Hepatocyte (in vitro differentiated cells): Measurements from ENCODE around the gene LMOD1. TPM values are rescaled to one million over a fixed set of nuclear protein-coding genes. Genes with fewer than 3 reads are reported as not detected.
A peak's percentile ranks its signal among the peaks of the same experiment; 100 is the strongest.

Experiments
- DNase-seq: peaks from one replicate; pipeline ENCODE4 v3.0.0-alpha.2; 2016; ENCODE audit warnings: low spot score
- H2AFZ ChIP-seq: fragments of 200-600 bp; sonication (generic); 2 replicates; pipeline ENCODE4 v1.6.0; 2016; ENCODE audit warnings: antibody characterized with exemption, mild to moderate bottlenecking
- H3K27ac ChIP-seq: fragments of 200-600 bp; sonication (generic); 2 replicates; pipeline ENCODE4 v1.5.1; 2016; ENCODE audit warnings: mild to moderate bottlenecking
- H3K27me3 ChIP-seq: fragments of 200-600 bp; sonication (generic); 2 replicates; pipeline ENCODE4 v1.6.1; 2016
- H3K36me3 ChIP-seq: fragments of 200-600 bp; sonication (generic); replicated peaks from 2 replicates; pipeline ENCODE4 v1.5.1; 2016; ENCODE audit warnings: low read depth; ENCODE audit not compliant: insufficient read depth
- H3K4me1 ChIP-seq: fragments of 200-600 bp; sonication (generic); 2 replicates; pipeline ENCODE4 v1.5.1; 2016; ENCODE audit warnings: mild to moderate bottlenecking, moderate library complexity; ENCODE audit not compliant: insufficient read depth
- H3K4me2 ChIP-seq: fragments of 200-600 bp; sonication (generic); 2 replicates; pipeline ENCODE4 v1.6.0; 2016
- H3K4me3 ChIP-seq: fragments of 200-600 bp; sonication (generic); 2 replicates; pipeline ENCODE4 v1.5.1; 2016; ENCODE audit warnings: mild to moderate bottlenecking
- H3K79me2 ChIP-seq: fragments of 200-600 bp; sonication (generic); 2 replicates; pipeline ENCODE4 v1.6.0; 2017; ENCODE audit warnings: mild to moderate bottlenecking
- H3K9me2 ChIP-seq: fragments of 200-600 bp; sonication (generic); replicated peaks from 2 replicates; pipeline ENCODE4 v1.6.0; 2017; ENCODE audit warnings: mild to moderate bottlenecking; ENCODE audit not compliant: insufficient read depth
- H3K9me3 ChIP-seq: fragments of 200-600 bp; sonication (generic); 2 replicates; pipeline ENCODE4 v1.5.1; 2016; ENCODE audit warnings: low read depth, mild to moderate bottlenecking
- H4K20me1 ChIP-seq: fragments of 200-600 bp; sonication (generic); 2 replicates; pipeline ENCODE4 v1.6.0; 2016; ENCODE audit warnings: mild to moderate bottlenecking; ENCODE audit not compliant: insufficient read depth, poor library complexity, severe bottlenecking
- CTCF ChIP-seq: fragments of 200-600 bp; sonication (generic); IDR thresholded peaks from 2 replicates; pipeline ENCODE4 v1.5.1; 2016; ENCODE audit warnings: antibody characterized with exemption, mild to moderate bottlenecking; ENCODE audit not compliant: poor library complexity
- EZH2 ChIP-seq: fragments of 200-600 bp; sonication (generic); IDR thresholded peaks from 2 replicates; pipeline ENCODE4 v1.6.1; 2016; ENCODE audit warnings: antibody characterized with exemption, mild to moderate bottlenecking, borderline replicate concordance
- EZH2phosphoT487 ChIP-seq: fragments of 200-600 bp; sonication (generic); IDR thresholded peaks from one replicate; pipeline ENCODE4 v1.6.1; 2018; ENCODE audit warnings: antibody characterized with exemption, mild to moderate bottlenecking, low read depth, moderate library complexity; ENCODE audit not compliant: unreplicated experiment, severe bottlenecking
- WGBS: methylation state at CpG from one replicate; pipeline ENCODE4 v1.1.6; 2016; ENCODE audit warnings: low lambda C conversion rate; ENCODE audit errors: missing lambda C conversion rate; 5-methylcytosine and 5-hydroxymethylcytosine counted together
- polyA plus RNA-seq: library from polyadenylated mRNA; unstranded; fragments of >200 nt; fragmentation: Nextera tagmentation; extraction: Ambion mirVana; gene quantifications from 2 replicates; pipeline ENCODE4 v1.2.1, GENCODE V29; 2016
- total RNA-seq: library from RNA; depleted of rRNA; stranded (reverse); fragments of >200 nt; gene quantifications from 2 replicates; pipeline ENCODE4 v1.2.3, GENCODE V29; 2014

Gene LMOD1
- total and polyA plus RNA-seq, 2 experiments from 2014 or later, result 6.4 to 8.7 TPM

- peak within 1 kb of the TSS; percentile 99 for H3K4me3 ChIP-seq
- peak within 1 kb of the TSS; percentile 84 for H3K4me2 ChIP-seq
- H4K20me1 ChIP-seq, result peaks cover 16% of the 10 kb centered on the region
- DNase-seq, result peak; percentile 85
- TF ChIP-seq EZH2 (no peak), CTCF (peak; percentile 12), EZH2phosphoT487 (no peak)
- no peaks in the 10 kb centered on the region for H3K36me3 ChIP-seq
- no peaks in the 10 kb centered on the region for H3K27me3 ChIP-seq
- H2AFZ ChIP-seq, result peak within 1 kb of the TSS; percentile 66
- peaks cover 9% of the 10 kb centered on the region for H3K4me1 ChIP-seq
- H3K27ac ChIP-seq, result peak within 1 kb of the TSS; percentile 91
- under 1% methylated on average over 41 of the region's 80 CpGs for WGBS
- no peaks in the 10 kb centered on the region for H3K9me2 ChIP-seq
- peaks cover 42% of the 10 kb centered on the region for H3K79me2 ChIP-seq
- no peaks in the 10 kb centered on the region for H3K9me3 ChIP-seq
Observed at GRCh38 chr1:201982623-201983379, 36.5 kb upstream of the LMOD1 start, which contains the start of gene RNPEP. TSS of gene RNPEP (plus strand) at chr1:201982648. CDS start at chr1:201982667, 19 bp downstream.

GRCh38 chr1:201982082-201982622, 35.8 kb upstream of the LMOD1 start:
- DNase-seq, result peak; percentile 85
- Histone ChIP-seq H3K4me3 (peak overlapping the region; percentile 99), H3K27ac (peak overlapping the region; percentile 91), H3K4me1 (peaks cover 9% of the 10 kb centered on the region), H3K27me3 (no peaks in the 10 kb centered on the region), H3K79me2 (peaks cover 37% of the 10 kb centered on the region), H2AFZ (peak overlapping the region; percentile 66), H3K9me3 (no peaks in the 10 kb centered on the region), H3K4me2 (peak overlapping the region; percentile 84), H3K9me2 (no peaks in the 10 kb centered on the region), H3K36me3 (no peaks in the 10 kb centered on the region), H4K20me1 (peaks cover 13% of the 10 kb centered on the region)
- no peak for TF ChIP-seq EZH2phosphoT487
- TF ChIP-seq EZH2, result no peak
- TF ChIP-seq CTCF, result no peak
- WGBS, result 17% methylated on average over 19 of the region's 31 CpGs

GRCh38 chr1:201970334-201971159, 24.2 kb upstream of the LMOD1 start:
- no peaks in the 10 kb centered on the region for H3K9me3 ChIP-seq
- no peaks in the 10 kb centered on the region for H3K4me1 ChIP-seq
- no peaks in the 10 kb centered on the region for H3K9me2 ChIP-seq
- H3K4me3 ChIP-seq, result no peak overlapping the region
- no peak for DNase-seq
- peaks cover 6% of the 10 kb centered on the region for H3K79me2 ChIP-seq
- no peak for TF ChIP-seq EZH2phosphoT487
- 74% methylated on average over 9 of the region's 9 CpGs for WGBS
- no peak overlapping the region for H3K4me2 ChIP-seq
- H3K27me3 ChIP-seq, result no peaks in the 10 kb centered on the region
- no peaks in the 10 kb centered on the region for H4K20me1 ChIP-seq
- no peak overlapping the region for H2AFZ ChIP-seq
- H3K36me3 ChIP-seq, result no peaks in the 10 kb centered on the region
- H3K27ac ChIP-seq, result no peak overlapping the region
